Activated gamma-delta T cell (primary cell): Measurements from ENCODE around the gene OTX1.
"Not testable (repeated sequence)": the region's sequence is repeated elsewhere in the genome, so short reads cannot be mapped to it uniquely, and the experiment has no call there.

Experiments
- DNase-seq: peaks from one replicate; lab custom pipeline; 2025; lab: John Stamatoyannopoulos, UW

Gene OTX1

DNA sequence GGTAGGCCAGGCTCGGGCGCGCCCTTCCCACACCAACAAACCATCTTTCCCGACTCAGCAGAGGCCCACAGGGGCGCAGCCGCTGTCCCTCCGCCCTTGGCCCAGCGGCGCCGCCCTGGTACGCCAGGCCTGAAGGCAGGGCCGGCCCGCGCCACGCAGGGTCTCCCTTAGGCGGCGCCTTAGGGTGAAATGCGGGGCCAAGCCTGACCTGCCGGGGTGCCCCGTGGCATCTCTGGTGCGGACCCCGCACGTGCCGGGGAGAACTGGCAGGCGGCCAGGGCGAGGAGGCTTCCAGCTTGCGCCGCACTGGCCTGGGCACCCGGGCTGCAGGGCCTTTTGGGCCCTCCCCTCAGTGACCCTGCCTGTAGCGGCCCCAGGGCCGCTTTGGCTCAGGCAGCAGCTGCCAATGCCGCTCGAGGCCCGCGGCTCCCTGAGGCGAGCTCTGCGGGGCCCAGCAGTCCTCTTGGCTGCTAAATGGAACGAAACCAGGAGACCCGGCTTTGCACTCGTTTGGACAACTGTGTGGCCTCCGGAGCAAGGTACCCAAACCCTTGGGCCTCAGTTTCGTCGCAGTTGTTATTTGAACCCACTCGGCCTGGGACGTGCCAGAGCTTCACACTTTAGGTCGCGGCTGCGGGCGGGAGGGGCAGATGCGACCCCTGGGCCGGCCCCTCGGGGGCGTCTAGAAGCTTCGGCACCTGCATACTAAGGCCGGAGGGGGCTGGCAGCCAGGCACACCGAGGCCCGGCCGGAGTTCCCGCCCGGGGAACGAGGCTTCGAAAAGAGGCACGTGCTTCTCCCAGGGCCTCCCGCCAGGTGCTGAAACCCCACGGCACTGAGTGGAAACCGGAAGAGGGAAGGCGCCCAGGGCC, 8.5 kb downstream of the OTX1 start:
- no peak for DNase-seq

DNA sequence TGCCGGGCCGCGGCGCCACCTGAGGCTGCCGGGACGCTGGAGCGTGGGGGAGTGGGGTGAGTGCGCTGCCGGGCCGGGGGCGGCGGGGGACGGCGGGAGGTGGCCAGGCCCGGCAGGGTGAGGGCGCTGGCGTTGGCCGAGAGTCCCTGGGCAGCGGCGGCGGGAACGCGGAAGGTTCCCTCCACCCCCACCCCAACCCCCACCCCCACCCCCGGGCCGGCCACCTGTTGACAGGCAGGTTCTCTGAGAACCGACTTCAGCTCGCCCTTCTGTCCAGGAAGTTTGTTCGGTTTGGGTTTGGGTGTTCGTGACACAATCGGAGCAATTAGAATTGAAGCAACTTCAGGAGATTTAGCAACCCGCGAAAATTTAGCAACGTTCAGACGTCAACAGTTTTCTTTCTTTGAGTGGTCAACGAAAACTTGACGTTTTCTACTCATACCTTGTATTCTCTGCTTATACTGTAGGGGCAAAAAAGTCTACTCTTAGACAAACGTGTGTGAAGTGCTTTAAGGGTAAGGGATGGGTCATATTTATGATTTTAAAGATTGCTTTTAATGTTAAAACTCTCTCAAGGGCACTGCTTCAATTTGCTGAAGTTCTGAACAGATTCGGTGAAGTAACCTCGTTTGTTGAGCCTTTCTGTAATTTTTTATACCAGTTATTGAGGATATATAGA, 9.3 kb downstream of the OTX1 start:
- DNase-seq: no peak

DNA sequence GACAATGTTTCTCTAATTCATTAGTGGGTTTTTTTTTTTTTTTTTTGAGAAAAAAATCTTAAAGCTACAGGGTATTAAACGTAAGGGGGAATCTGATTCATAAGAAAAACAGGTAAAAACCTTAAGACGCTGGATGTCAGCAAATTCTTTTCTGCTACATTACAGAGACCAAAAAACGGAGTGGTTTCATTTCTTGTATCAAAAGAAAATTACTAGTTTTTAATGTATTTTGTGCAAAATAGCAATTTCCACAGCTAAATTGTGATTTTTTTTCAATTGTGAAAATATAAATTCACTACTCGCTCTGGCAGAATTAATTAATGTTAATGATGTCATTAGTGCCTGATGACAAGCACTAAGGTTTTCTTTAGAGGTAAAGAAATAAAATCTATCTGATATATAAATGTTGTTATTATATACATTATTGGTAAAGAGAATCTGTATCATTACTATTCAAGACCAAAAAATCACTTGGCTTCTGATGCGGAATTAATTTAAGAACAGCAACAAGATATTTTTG, 9.9 kb downstream of the OTX1 start:
- no peak for DNase-seq

DNA sequence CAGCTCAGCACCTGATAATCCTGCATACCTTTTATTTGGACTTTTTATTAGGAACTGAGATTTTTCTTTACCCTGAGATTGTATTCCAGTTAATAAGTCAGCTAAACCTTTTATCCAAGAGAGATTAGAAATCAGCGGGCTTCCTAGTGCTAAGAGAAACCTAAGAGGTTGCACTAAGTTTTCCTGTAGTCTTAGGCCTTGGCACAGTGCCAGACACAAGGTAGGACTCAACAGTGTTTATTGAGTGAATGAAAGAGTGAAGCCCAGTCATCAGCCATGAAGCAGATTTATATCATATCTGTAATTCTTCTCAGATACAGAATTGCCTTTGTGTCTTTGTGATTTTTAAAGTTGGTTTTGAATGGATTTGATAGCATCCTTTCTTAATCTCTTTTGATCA, 13.6 kb downstream of the OTX1 start:
- DNase-seq: no peak

DNA sequence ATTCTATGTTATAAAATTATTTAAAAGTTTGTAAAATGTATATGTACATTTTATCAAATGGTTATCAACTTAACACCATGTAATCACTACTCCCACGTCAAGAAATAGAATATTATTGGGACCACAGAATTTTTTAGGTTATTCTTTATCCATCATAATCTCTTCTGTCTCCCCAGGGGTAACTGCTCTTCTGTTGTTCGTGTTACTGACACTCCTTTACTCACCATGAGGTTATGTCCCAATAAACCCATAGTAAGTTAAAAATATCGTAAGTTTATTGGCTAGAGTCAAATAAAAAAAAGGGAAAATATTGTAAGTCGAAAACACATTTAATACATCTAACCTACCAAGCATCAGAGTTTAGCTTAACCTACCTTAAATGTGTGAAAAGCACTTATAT, 14.0 kb downstream of the OTX1 start:
- DNase-seq: no peak

DNA sequence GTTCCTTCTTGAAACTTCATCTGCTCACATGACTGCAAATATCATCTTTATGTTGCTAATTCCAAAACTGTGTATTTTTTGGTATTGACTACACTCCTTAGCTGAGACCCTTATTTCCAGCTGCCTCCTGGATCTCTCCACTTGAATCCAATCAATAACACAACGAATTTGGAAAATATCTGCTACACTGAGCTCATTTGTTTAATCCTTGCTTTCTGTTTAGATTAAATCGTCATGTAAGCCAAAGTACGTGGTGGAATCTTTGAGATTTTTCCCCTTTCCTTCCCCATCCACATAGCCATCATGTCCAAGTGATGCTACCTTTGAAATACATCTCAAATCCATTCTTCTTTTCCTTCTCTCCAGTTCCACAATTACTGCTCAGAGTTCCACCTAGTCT, 15.6 kb downstream of the OTX1 start:
- no peak for DNase-seq

DNA sequence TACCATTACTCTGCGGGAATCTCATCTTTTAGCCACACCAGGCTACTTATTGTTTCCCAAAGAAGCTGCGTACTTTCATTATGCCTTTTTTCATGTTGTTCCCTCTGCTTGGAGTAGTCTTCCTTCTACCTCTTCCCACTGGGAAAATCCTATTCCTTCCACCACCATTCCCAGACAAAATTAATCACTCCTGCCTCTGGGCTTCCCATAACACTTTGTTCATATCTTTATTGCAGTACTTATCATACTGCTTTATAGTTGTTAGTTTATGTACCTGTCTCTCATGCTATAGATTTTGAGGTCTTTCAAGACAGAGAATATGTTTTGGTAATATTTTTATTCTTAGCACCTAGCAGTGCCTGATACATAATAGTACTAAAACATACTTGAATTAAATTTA, 16.2 kb downstream of the OTX1 start:
- no peak for DNase-seq

DNA sequence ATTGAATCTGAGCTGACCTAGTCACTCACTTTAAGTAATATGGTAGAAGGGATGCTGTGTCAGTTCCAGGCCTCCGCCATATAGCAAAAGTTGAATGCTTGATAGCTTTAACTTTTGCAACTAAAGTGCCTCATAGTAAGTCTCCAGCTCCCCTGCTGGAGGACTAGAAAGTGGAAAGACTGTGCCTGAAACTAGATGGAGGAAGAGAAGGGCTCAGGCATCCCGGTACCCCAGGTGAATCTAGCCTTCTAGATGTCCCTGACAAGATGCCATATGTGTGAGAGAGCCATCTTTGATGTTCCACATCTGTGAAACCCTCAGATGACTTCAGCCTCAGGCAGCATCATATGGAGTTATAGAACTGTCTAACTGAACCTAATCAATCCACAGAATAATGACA, 21.0 kb downstream of the OTX1 start:
- DNase-seq: no peak

DNA sequence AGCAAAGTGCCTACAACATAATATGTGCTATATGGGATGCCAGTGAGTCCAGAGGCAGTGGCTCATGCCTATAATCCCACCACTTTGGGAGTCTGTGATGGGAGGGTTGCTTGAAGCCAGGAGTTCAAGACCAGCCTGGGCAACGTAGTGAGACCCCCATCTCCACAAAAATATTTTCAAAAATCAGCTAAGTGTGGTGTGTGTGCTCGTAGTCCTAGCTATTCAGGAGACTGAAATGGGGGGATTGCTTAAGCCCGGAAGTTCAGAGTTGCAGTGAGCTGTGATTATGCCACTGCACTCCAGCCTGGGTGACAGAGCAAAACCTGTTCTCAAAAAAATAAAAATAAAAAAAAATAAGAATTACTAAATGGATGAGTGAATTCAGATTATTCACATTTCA, 23.4 kb downstream of the OTX1 start:
- DNase-seq: no peak

DNA sequence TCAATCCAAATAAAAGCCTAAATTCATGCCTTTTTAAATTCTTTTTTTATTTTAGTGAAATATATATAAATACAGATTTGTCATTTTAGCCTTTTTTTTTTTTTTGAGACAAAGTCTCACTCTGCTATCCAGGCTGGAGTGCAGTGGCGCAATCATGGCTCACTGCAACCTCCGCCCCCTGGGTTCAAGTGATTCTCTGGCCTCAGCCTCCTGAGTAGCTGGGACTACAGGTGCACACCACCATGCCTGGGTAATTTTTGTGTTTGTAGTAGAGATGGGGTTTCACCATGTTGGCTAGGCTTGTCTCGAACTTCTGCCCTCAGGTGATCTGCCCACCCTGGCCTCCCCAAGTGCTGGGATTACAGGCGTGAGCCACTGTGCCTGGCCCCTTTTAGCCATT, 23.8 kb downstream of the OTX1 start:
- DNase-seq: not testable (repeated sequence)

DNA sequence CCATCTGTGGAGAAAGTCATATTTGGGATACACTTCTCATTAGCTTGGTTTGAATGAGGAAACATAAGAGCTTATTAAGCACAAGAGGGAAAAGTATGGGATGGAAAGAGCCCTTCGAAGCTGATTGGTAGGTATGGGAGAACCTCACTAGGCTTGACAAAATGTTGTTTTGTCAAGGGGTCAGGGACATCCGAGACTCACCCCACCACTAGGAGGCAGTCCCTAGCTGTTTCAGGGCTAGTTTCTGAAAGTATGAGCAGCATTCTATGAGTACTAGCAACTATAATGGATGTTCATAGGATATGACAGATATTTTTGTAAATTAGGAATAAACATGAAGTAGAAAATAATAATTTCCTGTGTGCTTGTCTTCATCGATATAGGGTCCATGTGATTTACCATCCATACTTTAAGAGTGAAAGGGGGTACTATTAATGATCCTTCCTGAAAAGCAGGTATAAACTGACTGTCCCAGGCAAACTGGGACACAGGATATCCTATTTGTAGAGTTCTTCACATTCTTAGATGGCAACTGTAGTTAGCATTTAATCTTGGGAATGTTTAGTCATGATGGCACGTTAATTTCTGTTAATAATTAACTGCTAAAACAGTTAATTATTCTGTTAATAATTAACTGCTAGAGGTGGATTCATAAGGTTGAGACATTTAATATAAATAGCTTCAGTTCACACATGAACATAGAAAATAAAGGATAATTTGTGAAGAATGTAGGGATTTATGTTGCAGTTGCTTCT, 28.4 kb downstream of the OTX1 start:
- DNase-seq: no peak

DNA sequence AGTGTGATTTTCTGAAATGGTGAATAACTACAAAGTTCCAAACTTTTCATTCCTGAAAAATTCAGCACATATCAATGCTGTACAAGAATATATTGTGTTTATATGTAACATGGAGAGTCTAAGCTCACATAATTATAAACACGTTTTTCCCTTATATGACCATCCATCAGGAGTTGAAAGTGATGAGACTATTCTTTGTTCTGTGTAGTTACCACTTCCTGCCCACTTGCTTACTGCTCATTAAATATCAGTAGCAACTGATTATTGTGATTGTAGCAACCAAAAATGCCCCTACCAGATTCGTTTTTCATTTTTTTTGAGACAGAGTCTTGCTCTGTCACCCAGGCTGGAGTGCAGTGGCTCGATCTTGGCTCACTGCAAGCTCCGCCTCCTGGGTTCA, 30.8 kb downstream of the OTX1 start:
- DNase-seq: no peak

DNA sequence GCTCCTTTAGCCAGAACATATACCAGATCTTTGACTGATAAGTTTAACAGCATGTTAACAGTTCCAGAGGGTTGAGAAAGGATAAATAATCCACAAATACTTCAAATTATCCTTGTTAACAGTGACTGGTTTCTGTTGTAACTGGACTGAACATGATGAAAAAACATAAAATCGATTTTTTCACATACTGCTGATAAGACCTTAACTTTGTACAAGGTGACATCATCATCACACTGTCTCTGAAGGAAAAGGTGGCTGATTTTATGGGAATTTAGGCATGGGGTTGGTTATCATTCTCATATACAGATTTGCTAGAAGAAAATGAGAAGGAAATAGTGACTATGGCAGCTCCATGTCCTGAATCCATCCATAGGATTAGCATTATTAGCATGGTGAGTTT, 36.1 kb downstream of the OTX1 start:
- no peak for DNase-seq

DNA sequence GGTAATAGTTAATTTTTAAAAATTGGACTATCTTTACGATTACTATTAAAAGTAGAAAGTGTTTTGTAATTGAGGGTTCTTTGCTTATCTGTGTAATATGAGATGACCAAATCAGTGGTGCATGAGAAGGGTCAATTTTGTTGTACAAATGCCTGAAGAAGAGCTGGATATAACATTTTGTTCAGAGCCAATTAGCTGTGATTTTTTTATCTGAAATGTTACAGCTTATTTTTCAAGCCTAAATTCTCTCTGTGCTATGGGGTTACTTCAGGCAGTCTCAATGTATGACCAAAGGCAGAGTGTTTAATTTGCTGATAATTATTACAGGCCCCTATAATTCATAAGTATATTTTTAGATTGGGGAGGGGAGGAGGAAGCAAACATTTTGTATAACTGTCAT, 41.8 kb downstream of the OTX1 start:
- no peak for DNase-seq

DNA sequence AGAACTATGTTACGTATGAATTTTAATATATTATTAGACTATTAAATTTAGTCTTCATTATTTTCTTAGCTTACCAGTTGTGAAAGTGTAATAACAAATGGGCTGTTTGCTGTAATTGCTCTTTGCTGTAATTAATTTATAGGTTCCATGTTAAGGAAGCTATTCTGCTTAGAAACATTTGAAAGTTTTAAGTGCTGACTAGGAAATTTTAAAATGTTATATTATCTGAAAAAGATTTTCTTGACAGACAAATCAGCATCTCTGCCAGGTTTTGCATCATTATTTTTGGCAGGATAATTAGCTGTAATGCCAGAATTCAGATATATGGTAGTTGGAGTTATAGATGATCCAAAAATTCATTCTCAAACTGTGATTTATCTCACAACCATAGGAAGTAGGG, 42.2 kb downstream of the OTX1 start:
- DNase-seq: no peak

DNA sequence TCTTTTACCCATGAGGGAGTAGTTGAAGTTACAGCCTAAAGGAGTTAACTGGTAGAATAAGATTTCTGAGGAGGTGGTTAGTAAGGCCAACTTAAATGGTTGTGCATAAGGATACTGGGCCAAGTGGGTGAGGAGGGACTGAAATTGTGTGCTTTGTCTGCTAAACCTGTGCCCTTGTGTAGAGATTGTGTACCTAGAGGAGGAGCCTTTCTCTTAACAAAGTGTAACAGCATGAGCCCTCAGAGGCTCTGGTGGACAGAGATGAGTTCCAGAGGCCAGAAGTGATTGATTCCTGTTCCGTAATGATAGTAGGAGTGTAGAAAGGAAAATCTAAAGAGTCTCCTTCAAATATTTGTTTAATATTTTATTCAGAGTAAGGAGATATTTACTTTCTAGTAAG, 42.9 kb downstream of the OTX1 start:
- DNase-seq: no peak

DNA sequence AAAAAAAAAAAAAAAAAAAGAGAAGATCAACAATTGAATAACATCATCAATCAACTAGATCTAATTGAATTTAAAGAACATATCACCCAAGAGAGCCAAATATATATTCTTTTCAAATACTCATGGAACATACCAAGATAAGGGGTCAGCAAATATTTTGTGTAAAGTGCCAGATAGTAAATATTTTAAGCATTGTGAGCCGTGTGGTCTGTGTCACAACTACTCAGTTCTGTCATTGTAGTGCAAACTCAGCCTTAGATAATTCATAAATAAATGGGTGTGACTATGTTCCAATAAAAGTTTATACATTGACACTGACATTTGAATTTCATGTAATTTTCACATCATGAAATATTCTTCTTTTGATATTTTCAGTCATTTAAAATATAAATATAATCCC, 45.9 kb downstream of the OTX1 start:
- no peak for DNase-seq

DNA sequence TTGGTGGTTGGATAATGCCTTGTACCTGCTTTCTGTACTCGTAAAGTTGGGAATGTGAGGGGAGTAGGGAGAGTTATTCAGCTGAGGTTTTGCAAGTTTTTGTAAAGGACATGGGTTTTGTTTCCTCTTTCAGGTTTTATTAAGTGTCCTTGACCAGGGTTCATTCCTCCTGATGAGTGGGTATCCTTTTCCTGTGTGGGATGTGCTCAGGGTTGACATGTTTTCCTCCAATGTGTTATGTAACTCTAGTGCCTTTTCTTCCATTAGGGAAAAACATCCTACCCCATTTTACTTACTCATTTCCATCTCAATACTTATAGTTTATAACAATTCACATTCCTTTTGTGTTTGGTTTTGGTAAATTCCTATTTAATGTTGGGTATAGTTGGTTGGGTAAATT, 48.4 kb downstream of the OTX1 start:
- DNase-seq: no peak

DNA sequence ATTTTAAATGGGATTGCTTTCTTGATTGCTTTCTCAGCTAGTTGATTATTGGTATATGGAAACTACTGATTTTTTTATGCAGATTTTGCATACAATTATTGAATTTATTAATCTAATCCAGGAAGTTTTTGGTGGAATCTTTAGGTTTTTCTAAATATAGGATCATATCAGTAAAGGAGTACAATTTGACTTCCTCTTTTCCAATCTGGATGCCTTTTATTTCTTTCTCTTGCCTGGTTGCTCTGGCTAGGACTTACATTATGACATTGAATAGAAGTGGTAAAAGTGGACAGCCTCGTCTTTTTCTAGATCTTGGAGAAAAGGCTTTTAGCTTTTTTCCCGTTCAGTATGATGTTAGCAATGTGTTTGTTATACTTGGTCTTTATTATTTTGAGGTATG, 51.3 kb downstream of the OTX1 start:
- DNase-seq: no peak

DNA sequence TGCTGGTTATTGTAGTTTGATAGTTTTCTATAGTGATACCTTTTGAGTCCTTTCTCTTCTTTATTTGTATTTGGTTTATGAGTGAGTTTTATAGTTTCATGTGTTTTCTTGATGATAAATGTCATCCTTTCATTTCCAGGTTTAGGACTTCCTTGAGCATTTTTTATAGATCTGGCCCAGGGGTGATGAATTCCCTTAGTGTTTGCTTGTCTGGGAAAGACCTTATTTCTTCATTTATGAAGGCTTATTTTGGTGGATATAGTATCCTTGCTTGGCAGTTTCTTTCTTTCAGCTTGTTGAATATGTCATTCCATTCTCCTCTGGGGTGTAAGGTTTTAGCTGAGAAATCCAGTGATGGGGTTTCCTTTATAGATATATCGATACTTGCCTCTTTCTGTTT, 53.9 kb downstream of the OTX1 start:
- DNase-seq: no peak
